H1 (cell line): ENCODE measurements around the gene VSNL1. TPM values are rescaled to one million over a fixed set of nuclear protein-coding genes. Genes with fewer than 3 reads are reported as not detected.

ENCODE experiments used
- CBX5 ChIP-seq: fragments of 300-800, 300-1000 bp; sonication (generic); IDR thresholded peaks from 2 replicates; pipeline ENCODE4 v1.7.1; 2016; ENCODE audit warnings: antibody characterized with exemption, low read length, low read depth
- CEBPB ChIP-seq: IDR thresholded peaks from 2 replicates; pipeline ENCODE4 v1.6.1; 2012; ENCODE audit warnings: low read depth, low read length
- CTBP2 ChIP-seq: IDR thresholded peaks from 2 replicates; pipeline ENCODE4 v1.7.0; 2011; ENCODE audit warnings: borderline replicate concordance, mild to moderate bottlenecking, moderate library complexity, mixed read lengths, low read length; ENCODE audit not compliant: insufficient read depth, insufficient read length
- EP300 ChIP-seq, 2 experiments: IDR thresholded peaks; 1 replicate in 1 of 2; 2 replicates in 1 of 2; pipeline ENCODE4 v1.6.1; 2011 to 2012; ENCODE audit warnings: low read depth in 2 of 2, low read length in 2 of 2, mild to moderate bottlenecking in 2 of 2, borderline replicate concordance in 1 of 2, inconsistent platforms in 1 of 2, moderate library complexity in 1 of 2
- FOSL1 ChIP-seq: IDR thresholded peaks from 2 replicates; pipeline ENCODE4 v1.6.1; 2011; ENCODE audit warnings: mild to moderate bottlenecking, low read depth, low read length, moderate library complexity; ENCODE audit not compliant: insufficient read depth
- GABPA ChIP-seq: IDR thresholded peaks from 2 replicates; pipeline ENCODE4 v1.6.1; 2011; ENCODE audit warnings: mild to moderate bottlenecking, low read length, moderate library complexity, borderline replicate concordance; ENCODE audit not compliant: insufficient read depth
- JUN ChIP-seq: IDR thresholded peaks from 2 replicates; pipeline ENCODE4 v1.6.1; 2011; ENCODE audit warnings: low read depth, mild to moderate bottlenecking, improper control_type of control experiment, low read length
- NANOG ChIP-seq: IDR thresholded peaks from 2 replicates; pipeline ENCODE4 v1.6.1; 2011; ENCODE audit warnings: low read length, low read depth, mild to moderate bottlenecking, inconsistent platforms; ENCODE audit not compliant: insufficient read depth, poor library complexity, severe bottlenecking
- POLR2A ChIP-seq, 2 experiments: IDR thresholded peaks; 1 replicate in 1 of 2; 2 replicates in 1 of 2; pipeline ENCODE4 v1.6.1; 2011; ENCODE audit warnings: low read depth in 2 of 2, low read length in 2 of 2, mild to moderate bottlenecking in 2 of 2; ENCODE audit errors: control extremely low read depth in 1 of 2
- RFX5 ChIP-seq: IDR thresholded peaks from 2 replicates; pipeline ENCODE4 v1.6.1; 2011; ENCODE audit warnings: low read depth, low read length, improper control_type of control experiment, borderline replicate concordance
- RXRA ChIP-seq: IDR thresholded peaks from 2 replicates; pipeline ENCODE4 v1.6.1; 2011; ENCODE audit warnings: low read depth, mild to moderate bottlenecking, low read length, moderate library complexity; ENCODE audit not compliant: insufficient read depth
- SP2 ChIP-seq: IDR thresholded peaks from 2 replicates; pipeline ENCODE4 v1.6.1; 2012; ENCODE audit warnings: mild to moderate bottlenecking, low read length, inconsistent platforms
- TAF7 ChIP-seq: optimal IDR thresholded peaks from 2 replicates; pipeline ENCODE3; 2011; ENCODE audit warnings: low read depth, mild to moderate bottlenecking, inconsistent platforms, low read length, moderate library complexity, borderline replicate concordance
- TBP ChIP-seq: IDR thresholded peaks from 2 replicates; pipeline ENCODE4 v1.6.1; 2011; ENCODE audit warnings: low read depth, low read length, improper control_type of control experiment
- TEAD4 ChIP-seq: IDR thresholded peaks from 2 replicates; pipeline ENCODE4 v1.6.1; 2012; ENCODE audit warnings: low read depth, low read length, inconsistent platforms, mixed read lengths
- polyA plus RNA-seq, 7 experiments: library from polyadenylated mRNA; depleted of rRNA in 3 of 7; stranded (reverse) in 5 of 7; unstranded in 2 of 7; fragments of >200 nt in 5 of 7; fragments of 200-250 nt in 2 of 7; gene quantifications; 1 replicate in 5 of 7; 2 replicates in 1 of 7; 4 replicates in 1 of 7; pipeline versions ENCODE4 v1.2.1 to v1.2.3, GENCODE V29; 2011 to 2013; ENCODE audit warnings: missing spikeins in 2 of 7, mixed read lengths in 2 of 7
- total RNA-seq: library from RNA; stranded (reverse); fragmentation: NEBNext Ultra II Directional; extraction: Animal tissue kit (Norgen Biotek cat#: 25700); gene quantifications from 2 replicates; pipeline ENCODE4 v1.2.1, GENCODE V29; 2021
- TF ChIP-seq, protein P1 (sequence below): IDR thresholded peaks from 2 replicates; pipeline ENCODE4 v1.6.1; 2012; ENCODE audit warnings: low read length, inconsistent platforms
- TF ChIP-seq, protein P2 (sequence below): IDR thresholded peaks from 2 replicates; pipeline ENCODE4 v1.6.1; 2011; ENCODE audit warnings: low read length, improper control_type of control experiment
- TF ChIP-seq, protein P3 (sequence below): IDR thresholded peaks from 2 replicates; pipeline ENCODE4 v1.6.1; 2012; ENCODE audit warnings: inconsistent platforms
- TF ChIP-seq, protein P4 (sequence below): IDR thresholded peaks from 2 replicates; pipeline ENCODE4 v1.6.1; 2011; ENCODE audit warnings: low read depth, mild to moderate bottlenecking, low read length; ENCODE audit not compliant: insufficient read depth

VSNL1 gene
- total and polyA plus RNA-seq, 2 of the 8 experiments (the other 6 are each of a cell fraction or from before 2014, with no cell fraction given), result 49.4 to 108 TPM

DNA sequence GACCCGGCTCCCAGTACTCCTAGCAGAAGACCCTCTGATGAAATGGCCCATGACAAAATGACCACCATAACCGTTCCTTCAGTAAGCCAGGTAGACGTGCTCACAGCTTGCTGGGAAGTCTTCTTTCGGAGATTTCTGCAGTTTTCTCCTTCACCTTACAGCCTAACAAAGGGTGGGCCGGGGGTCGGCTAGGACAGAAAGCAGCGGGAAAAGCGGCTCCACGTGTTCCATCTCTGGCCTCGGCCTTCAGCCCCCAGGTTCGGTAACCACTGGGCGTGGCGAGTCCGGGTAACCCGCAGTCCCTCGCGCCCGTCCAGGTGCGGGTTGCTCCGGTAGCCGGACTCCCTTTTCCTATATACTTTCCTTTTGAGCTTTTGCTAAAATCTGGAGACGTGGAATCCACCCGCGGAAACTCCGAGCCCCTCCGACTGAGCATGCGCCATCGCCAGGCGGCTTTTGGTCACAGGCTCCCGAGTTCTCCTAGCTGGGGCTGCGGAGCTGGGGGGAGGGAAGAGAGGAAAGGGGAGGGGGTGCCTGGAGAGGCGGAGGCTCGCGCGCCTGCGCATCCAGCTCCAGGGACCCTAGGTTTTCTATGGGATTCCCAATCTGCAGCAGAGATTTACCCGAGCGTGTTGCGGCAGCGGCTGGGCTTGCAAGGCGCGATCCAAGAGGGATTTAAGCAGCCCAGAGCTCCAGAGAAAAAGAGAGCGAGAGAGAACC, at the start of gene VSNL1 (continued):
- TF ChIP-seq, protein P1, sequence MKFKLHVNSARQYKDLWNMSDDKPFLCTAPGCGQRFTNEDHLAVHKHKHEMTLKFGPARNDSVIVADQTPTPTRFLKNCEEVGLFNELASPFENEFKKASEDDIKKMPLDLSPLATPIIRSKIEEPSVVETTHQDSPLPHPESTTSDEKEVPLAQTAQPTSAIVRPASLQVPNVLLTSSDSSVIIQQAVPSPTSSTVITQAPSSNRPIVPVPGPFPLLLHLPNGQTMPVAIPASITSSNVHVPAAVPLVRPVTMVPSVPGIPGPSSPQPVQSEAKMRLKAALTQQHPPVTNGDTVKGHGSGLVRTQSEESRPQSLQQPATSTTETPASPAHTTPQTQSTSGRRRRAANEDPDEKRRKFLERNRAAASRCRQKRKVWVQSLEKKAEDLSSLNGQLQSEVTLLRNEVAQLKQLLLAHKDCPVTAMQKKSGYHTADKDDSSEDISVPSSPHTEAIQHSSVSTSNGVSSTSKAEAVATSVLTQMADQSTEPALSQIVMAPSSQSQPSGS, result no peak
- TF ChIP-seq RFX5 (no peak), FOSL1 (no peak), CTBP2 (peak; percentile 41), POLR2A (IDR thresholded peaks at IDR 0.05; ENCODE audit: control extremely low read depth in 1 of 2, low read depth in 2 of 2, low read length in 2 of 2) (peak in 1 of 2 experiments; percentile 37; a peak in 1 of 3 replicates), RXRA (no peak), CBX5 (no peak), TAF7 (peak; percentile 58), GABPA (no peak), EP300 (IDR thresholded peaks at IDR 0.05; ENCODE audit: borderline replicate concordance in 1 of 2, low read depth in 2 of 2, low read length in 2 of 2) (peak in 1 of 2 experiments; percentile 43; a peak in 1 of 3 replicates), TEAD4 (no peak), TBP (no peak; the same call in none of the 2 replicates), JUN (no peak), CEBPB (no peak), SP2 (no peak), NANOG (no peak)
- TF ChIP-seq, protein P2, sequence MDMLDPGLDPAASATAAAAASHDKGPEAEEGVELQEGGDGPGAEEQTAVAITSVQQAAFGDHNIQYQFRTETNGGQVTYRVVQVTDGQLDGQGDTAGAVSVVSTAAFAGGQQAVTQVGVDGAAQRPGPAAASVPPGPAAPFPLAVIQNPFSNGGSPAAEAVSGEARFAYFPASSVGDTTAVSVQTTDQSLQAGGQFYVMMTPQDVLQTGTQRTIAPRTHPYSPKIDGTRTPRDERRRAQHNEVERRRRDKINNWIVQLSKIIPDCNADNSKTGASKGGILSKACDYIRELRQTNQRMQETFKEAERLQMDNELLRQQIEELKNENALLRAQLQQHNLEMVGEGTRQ, result 0 out of 2 replicates have a peak, but pooled peaks have one; percentile 34
- TF ChIP-seq, protein P3, sequence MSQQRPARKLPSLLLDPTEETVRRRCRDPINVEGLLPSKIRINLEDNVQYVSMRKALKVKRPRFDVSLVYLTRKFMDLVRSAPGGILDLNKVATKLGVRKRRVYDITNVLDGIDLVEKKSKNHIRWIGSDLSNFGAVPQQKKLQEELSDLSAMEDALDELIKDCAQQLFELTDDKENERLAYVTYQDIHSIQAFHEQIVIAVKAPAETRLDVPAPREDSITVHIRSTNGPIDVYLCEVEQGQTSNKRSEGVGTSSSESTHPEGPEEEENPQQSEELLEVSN, result peak; percentile 99
- TF ChIP-seq, protein P4, sequence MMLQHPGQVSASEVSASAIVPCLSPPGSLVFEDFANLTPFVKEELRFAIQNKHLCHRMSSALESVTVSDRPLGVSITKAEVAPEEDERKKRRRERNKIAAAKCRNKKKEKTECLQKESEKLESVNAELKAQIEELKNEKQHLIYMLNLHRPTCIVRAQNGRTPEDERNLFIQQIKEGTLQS, result no peak
